K562 (cell line): ENCODE measurements around the gene OR2V1. TPM values are rescaled to one million over a fixed set of nuclear protein-coding genes. Genes with fewer than 3 reads are reported as not detected.
"Not testable (repeated sequence)": the region's sequence is repeated elsewhere in the genome, so short reads cannot be mapped to it uniquely, and the experiment has no call there.

Experiments used
- ATAC-seq: fragments of 200-7000 bp; cut with Tn5 transposase; 3 replicates; pipeline ENCODE4 v1.9.1; 2020; ENCODE audit warnings: moderate library complexity
- BruUV-seq: library from RNA; stranded (reverse); fragments of 400-500 nt; replicated peaks from 2 replicates; lab custom pipeline; 2021; lab: Mats Ljungman, UMichigan
- CTCF ChIA-PET: fragments of 300-600 bp; formaldehyde crosslinking; extraction: SDS; loops from one replicate; lab custom pipeline; 2021; ENCODE audit warnings: low intra/inter-chr PET ratio; lab: Yijun Ruan, JAX
- POLR2A ChIA-PET: fragments of 300-600, 350-650 bp; sonication (Branson Sonifier 250); formaldehyde crosslinking; extraction: SDS; loops from one replicate; lab custom pipeline; 2021; ENCODE audit warnings: antibody characterized with exemption, inconsistent platforms; lab: Yijun Ruan, JAX
- DNase-seq, 4 experiments: peaks; one replicate each; pipeline versions ENCODE4 v3.0.0 to v3.0.0-alpha.2; 2011 to 2018; ENCODE audit warnings: low spot score in 3 of 4, mixed read lengths in 3 of 4; ENCODE audit errors: extremely low read depth in 1 of 4
- FAIRE-seq: peaks from 2 replicates; lab custom pipeline; 2011; peaks lifted over from hg19 to GRCh38; lab: Jason Lieb, UNC
- H2AFZ ChIP-seq: 2 replicates; pipeline ENCODE4 v1.6.0; 2011; ENCODE audit warnings: low read depth, low read length, control low read depth, inconsistent platforms
- H3K27ac ChIP-seq: fragments of 200-600 bp; 3 replicates; pipeline ENCODE4 v1.8.0; 2011; ENCODE audit warnings: low read depth, mild to moderate bottlenecking, control low read depth, inconsistent platforms, low read length, moderate library complexity, mixed read lengths; ENCODE audit errors: extremely low read depth
- H3K27me3 ChIP-seq, 2 experiments: fragments of 300-600 bp in 1 of 2; 2 replicates in 1 of 2; 3 replicates in 1 of 2; pipeline versions ENCODE4 v1.6.0 to v1.8.0; 2011; ENCODE audit warnings: inconsistent platforms in 2 of 2, low read length in 2 of 2, mild to moderate bottlenecking in 1 of 2, mixed read lengths in 1 of 2, moderate library complexity in 1 of 2; ENCODE audit not compliant: control insufficient read depth in 2 of 2, insufficient read depth in 2 of 2
- H3K36me3 ChIP-seq: fragments of 300-600 bp; 3 replicates; pipeline ENCODE4 v1.8.0; 2011; ENCODE audit warnings: mild to moderate bottlenecking, low read length, inconsistent platforms; ENCODE audit not compliant: control insufficient read depth, insufficient read depth
- H3K4me1 ChIP-seq, 2 experiments: fragments of 200-600 bp in 1 of 2; replicated peaks in 1 of 2; 2 replicates in 1 of 2; 3 replicates in 1 of 2; pipeline versions ENCODE4 v1.5.1 to v1.8.0; 2011; ENCODE audit warnings: inconsistent platforms in 2 of 2, low read length in 2 of 2, mild to moderate bottlenecking in 1 of 2, mixed read lengths in 1 of 2, moderate library complexity in 1 of 2; ENCODE audit not compliant: control insufficient read depth in 2 of 2, insufficient read depth in 2 of 2
- H3K4me2 ChIP-seq: 2 replicates; pipeline ENCODE4 v1.6.1; 2011; ENCODE audit warnings: low read length, control low read depth, inconsistent platforms, mixed read lengths; ENCODE audit not compliant: insufficient read depth
- H3K4me3 ChIP-seq: fragments of 200-600 bp; sonication (generic), shearing (Covaris generic); 2 replicates; pipeline ENCODE4 v1.5.1; 2016; ENCODE audit warnings: control low read depth, inconsistent platforms
- H3K79me2 ChIP-seq: fragments of 200-600 bp; 3 replicates; pipeline ENCODE4 v1.8.0; 2011; ENCODE audit warnings: low read length, inconsistent platforms; ENCODE audit not compliant: control insufficient read depth, insufficient read depth
- H3K9ac ChIP-seq, 2 experiments: 2 replicates each; pipeline versions ENCODE4 v1.6.0 to v1.6.1; 2011; ENCODE audit warnings: low read depth in 2 of 2, low read length in 2 of 2, control low read depth in 1 of 2, inconsistent platforms in 1 of 2, mild to moderate bottlenecking in 1 of 2, mixed read lengths in 1 of 2; ENCODE audit not compliant: insufficient read depth in 1 of 2
- H3K9me1 ChIP-seq: one replicate; pipeline ENCODE4 v1.6.0; 2011; ENCODE audit warnings: inconsistent platforms, mild to moderate bottlenecking, low read length, moderate library complexity; ENCODE audit not compliant: control insufficient read depth, insufficient read depth
- H3K9me3 ChIP-seq: replicated peaks from 2 replicates; pipeline ENCODE4 v1.5.1; 2011; ENCODE audit warnings: low read depth, low read length, inconsistent platforms; ENCODE audit not compliant: control insufficient read depth, insufficient read depth
- H4K20me1 ChIP-seq: replicated peaks from 2 replicates; pipeline ENCODE4 v1.6.1; 2011; ENCODE audit warnings: low read length, inconsistent platforms, mixed read lengths; ENCODE audit not compliant: control insufficient read depth, insufficient read depth
- NRF1 ChIP-seq, 2 experiments: fragments of 450-650 bp; IDR thresholded peaks in 1 of 2; conservative IDR thresholded peaks in 1 of 2; 2 replicates each; pipeline ENCODE4 v1.6.1; 2014; ENCODE audit warnings: mild to moderate bottlenecking in 2 of 2
- ZNF263 ChIP-seq: sonication (generic); formaldehyde crosslinking; IDR thresholded peaks from 2 replicates; pipeline ENCODE4 v1.8.0; 2022; ENCODE audit warnings: mild to moderate bottlenecking, missing genetic modification reagents, borderline replicate concordance
- WGBS: fragments of 100-300 bp; shearing (Covaris generic); methylation state at CpG from one replicate; pipeline ENCODE4 v1.1.6; 2016; ENCODE audit warnings: low coverage, mixed read lengths; ENCODE audit not compliant: insufficient coverage; ENCODE audit errors: missing lambda C conversion rate; 5-methylcytosine and 5-hydroxymethylcytosine counted together
- in situ Hi-C: fragments of 300-500 bp; cut with MboI; formaldehyde crosslinking; loops from 4 replicates; pipeline ENCODE4 v1.15.0; 2018; ENCODE audit warnings: inconsistent platforms, mixed read lengths
- intact Hi-C: fragments of 100-400 bp; cut with micrococcal nuclease; formaldehyde crosslinking; loops from 2 replicates; pipeline ENCODE4 v1.14.2; 2022
- polyA plus RNA-seq, 8 experiments: library from polyadenylated mRNA; depleted of rRNA in 4 of 8; stranded (reverse) in 5 of 8; unstranded in 3 of 8; fragments of >200 nt; fragmentation: Nextera tagmentation in 2 of 8; fragmentation: Illumina TruSeq in 1 of 8; extraction: Ambion mirVana in 2 of 8; extraction: Trizol in 1 of 8; gene quantifications; 2 replicates each; pipeline versions ENCODE4 v1.2.1 to v1.2.3, GENCODE V29; 2011 to 2014; ENCODE audit warnings: inconsistent platforms in 1 of 8, missing spikeins in 1 of 8
- total RNA-seq, 7 experiments: library from RNA; depleted of rRNA in 6 of 7; stranded (reverse); fragments of >200 nt in 6 of 7; fragmentation: Illumina TruSeq in 2 of 7; extraction: Trizol in 2 of 7; gene quantifications; 2 replicates each; pipeline versions ENCODE4 v1.2.1 to v1.2.3, GENCODE V29; 2011 to 2021; ENCODE audit warnings: low replicate concordance in 1 of 7

OR2V1 gene
- total and polyA plus RNA-seq, 9 of the 15 experiments (the other 6 are each of a cell fraction or from before 2014, with no cell fraction given), result 0.04 to 0.28 (median 0.15) TPM; not detected in 5

- ATAC-seq, BruUV-seq, H3K27ac ChIP-seq, H3K36me3 ChIP-seq, in situ Hi-C loops, H3K27me3 ChIP-seq, H4K20me1 ChIP-seq, CTCF ChIA-PET, H3K79me2 ChIP-seq, H3K9me3 ChIP-seq, H3K9me1 ChIP-seq, POLR2A ChIA-PET, H3K4me3 ChIP-seq, FAIRE-seq: not testable (repeated sequence)
- WGBS, result 54% methylated on average over 5 of the region's 5 CpGs
- Histone ChIP-seq H3K9ac (peak overlapping the region in 1 of 2 experiments; percentile 50; a peak in 1 of 4 replicates), H3K4me2 (peak overlapping the region; percentile 33), H2AFZ (0 out of 2 replicates have a peak overlapping the region, but pooled peaks have one; percentile 3), H3K4me1 (peaks cover 38 to 56% of the 10 kb centered on the region in 2 experiments)
- peak in 1 of 4 experiments; percentile 39 for DNase-seq
- peak in 1 of 2 experiments; percentile 29; a peak in 1 of 4 replicates for TF ChIP-seq NRF1 (conservative IDR thresholded peaks at IDR 0.05 in 1 of 2, IDR thresholded peaks at IDR 0.05 in 1 of 2)
- peak; percentile 56; the same call in 1 of the 2 replicates for TF ChIP-seq ZNF263
- intact Hi-C loops, result loop anchor here (10.0 kb wide), 1 partner anchor 61 kb away; no protein-coding TSS in a partner anchor
Observed at GRCh38 chr5:181104259-181104568, 26.8 kb downstream of the OR2V1 start.

- H3K4me3 ChIP-seq, H3K9ac ChIP-seq, H3K36me3 ChIP-seq, DNase-seq, H3K9me1 ChIP-seq, POLR2A ChIA-PET, in situ Hi-C loops, H3K9me3 ChIP-seq, H3K27me3 ChIP-seq, H2AFZ ChIP-seq, H3K4me2 ChIP-seq, CTCF ChIA-PET, H3K79me2 ChIP-seq, H3K27ac ChIP-seq, H4K20me1 ChIP-seq: not testable (repeated sequence)
- no CpG with 5 or more reads among the region's 30 CpGs for WGBS
- intact Hi-C loops, result loop anchor here (10.0 kb wide), 1 partner anchor 63 kb away; no protein-coding TSS in a partner anchor
- FAIRE-seq, result peak; percentile 100
- peaks cover 21 to 43% of the 10 kb centered on the region in 2 experiments for H3K4me1 ChIP-seq
- peak; percentile 34 for ATAC-seq
- TSS peak; percentile 99 for BruUV-seq
Observed at GRCh38 chr5:181101930-181102674, 28.9 kb downstream of the OR2V1 start.

- BruUV-seq, H4K20me1 ChIP-seq, POLR2A ChIA-PET, H3K79me2 ChIP-seq, H3K36me3 ChIP-seq, FAIRE-seq, CTCF ChIA-PET, H3K27ac ChIP-seq, H3K9me1 ChIP-seq, in situ Hi-C loops, H2AFZ ChIP-seq, H3K9me3 ChIP-seq, H3K27me3 ChIP-seq, H3K4me2 ChIP-seq: not testable (repeated sequence)
- intact Hi-C loops, result loop anchor here (10.0 kb wide), 1 partner anchor 64 kb away; no protein-coding TSS in a partner anchor
- peak; percentile 39 for ATAC-seq
- peak in 1 of 4 experiments; percentile 52 for DNase-seq
- Histone ChIP-seq H3K4me1 (peaks cover 14 to 35% of the 10 kb centered on the region in 2 experiments), H3K9ac (peak overlapping the region in 1 of 2 experiments; percentile 85; a peak in 2 of 4 replicates), H3K4me3 (peak overlapping the region; percentile 36)
- no CpG with 5 or more reads among the region's 54 CpGs for WGBS
Observed at GRCh38 chr5:181101030-181101641, 29.8 kb downstream of the OR2V1 start.
